ENCODE results near the gene DUSP1. TPM values are rescaled to one million over a fixed set of nuclear protein-coding genes. Genes with fewer than 3 reads are reported as not detected.

Gene DUSP1
- total and polyA plus RNA-seq, 2 of the 4 experiments (the other 2 are of a cell fraction) = 304 to 467 TPM

- no TSS peak for BruUV-seq (replicated peaks)
- in situ Hi-C loops (cut with MboI; ENCODE audit: low sequenced_read_pairs) = no loop called here
- Histone ChIP-seq H3K23ac (ENCODE audit: low read depth, low read length) (no peak overlapping the region), H3K9me1 (ENCODE audit: insufficient read depth, low read length) (peaks cover 19% of the 10 kb centered on the region), H2BK20ac (ENCODE audit: low read depth, low read length) (no peak overlapping the region), H2AK9ac (replicated peaks; ENCODE audit: low read depth, low read length, poor library complexity) (no peak overlapping the region), H2BK120ac (ENCODE audit: low read depth, low read length) (no peak overlapping the region), H2AFZ (replicated peaks; ENCODE audit: low read length, poor library complexity) (no peak overlapping the region), H3K4ac (ENCODE audit: low read depth, low read length) (no peak overlapping the region), H3K27me3 (ENCODE audit: control insufficient read depth, insufficient read depth, low read length) (no peaks in the 10 kb centered on the region), H3K9me3 (ENCODE audit: control insufficient read depth, insufficient read depth, low read length) (0 out of 2 replicates have a peak, but pooled peaks cover 2% of the 10 kb centered on the region), H2BK15ac (ENCODE audit: low read depth, low read length) (no peak overlapping the region), H3K79me1 (ENCODE audit: low read depth in 1 of 2, low read length in 2 of 2) (peaks cover 0 to 13% of the 10 kb centered on the region in 2 experiments; a peak in 2 of 4 replicates), H3K56ac (ENCODE audit: extremely low read depth, insufficient read depth, low read length) (no peak overlapping the region), H3K18ac (ENCODE audit: low read depth, low read length) (no peak overlapping the region), H4K5ac (ENCODE audit: low read depth, low read length) (no peak overlapping the region), H2AK5ac (ENCODE audit: low read depth, low read length) (no peak overlapping the region), H3K4me3 (ENCODE audit: insufficient read depth, low read depth, low read length) (no peak overlapping the region), H3K27ac (ENCODE audit: insufficient read depth, low read length) (no peak overlapping the region), H3K14ac (replicated peaks; ENCODE audit: low read depth, low read length) (no peak overlapping the region), H4K91ac (ENCODE audit: insufficient read depth, low read depth, low read length) (no peak overlapping the region), H3K36me3 (ENCODE audit: control insufficient read depth, insufficient read depth, low read length) (no peaks in the 10 kb centered on the region), H2BK5ac (ENCODE audit: low read depth, low read length, poor library complexity, severe bottlenecking) (no peak overlapping the region), H4K8ac (ENCODE audit: low read depth in 2 of 2, low read length in 2 of 2) (no peak overlapping the region), H3K4me2 (ENCODE audit: low read depth, low read length) (no peak overlapping the region), H3K9ac (ENCODE audit: low read depth, low read length) (no peak overlapping the region), H3K4me1 (ENCODE audit: control insufficient read depth, insufficient read depth, low read length) (peaks cover 11% of the 10 kb centered on the region), H4K20me1 (ENCODE audit: insufficient read depth, low read length) (no peaks in the 10 kb centered on the region)
- intact Hi-C loops (cut with micrococcal nuclease) = no loop called here
- TF ChIP-seq CHD1 (IDR thresholded peaks at IDR 0.05; ENCODE audit: low read depth, low read length) (no peak), POLR2A (IDR thresholded peaks at IDR 0.05; ENCODE audit: low read depth, low read length) (no peak), NFE2L2 (IDR thresholded peaks at IDR 0.05; ENCODE audit: low read depth, low read length) (no peak)
- TF ChIP-seq, protein P1, sequence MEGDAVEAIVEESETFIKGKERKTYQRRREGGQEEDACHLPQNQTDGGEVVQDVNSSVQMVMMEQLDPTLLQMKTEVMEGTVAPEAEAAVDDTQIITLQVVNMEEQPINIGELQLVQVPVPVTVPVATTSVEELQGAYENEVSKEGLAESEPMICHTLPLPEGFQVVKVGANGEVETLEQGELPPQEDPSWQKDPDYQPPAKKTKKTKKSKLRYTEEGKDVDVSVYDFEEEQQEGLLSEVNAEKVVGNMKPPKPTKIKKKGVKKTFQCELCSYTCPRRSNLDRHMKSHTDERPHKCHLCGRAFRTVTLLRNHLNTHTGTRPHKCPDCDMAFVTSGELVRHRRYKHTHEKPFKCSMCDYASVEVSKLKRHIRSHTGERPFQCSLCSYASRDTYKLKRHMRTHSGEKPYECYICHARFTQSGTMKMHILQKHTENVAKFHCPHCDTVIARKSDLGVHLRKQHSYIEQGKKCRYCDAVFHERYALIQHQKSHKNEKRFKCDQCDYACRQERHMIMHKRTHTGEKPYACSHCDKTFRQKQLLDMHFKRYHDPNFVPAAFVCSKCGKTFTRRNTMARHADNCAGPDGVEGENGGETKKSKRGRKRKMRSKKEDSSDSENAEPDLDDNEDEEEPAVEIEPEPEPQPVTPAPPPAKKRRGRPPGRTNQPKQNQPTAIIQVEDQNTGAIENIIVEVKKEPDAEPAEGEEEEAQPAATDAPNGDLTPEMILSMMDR (conservative IDR thresholded peaks at IDR 0.05; ENCODE audit: low read depth, low read length) = no peak
- ChIA-PET POLR2A (ENCODE audit: unreplicated experiment) (interaction anchor here (0.7 kb wide), 1 partner anchor 11 kb away, joined by 3 read pairs; the partner anchor contains the start of gene DUSP1), CTCF (no interaction called here)
- WGBS, 2 experiments (ENCODE audit: extremely low coverage in 2 of 2, insufficient read length in 1 of 2) = no CpG with 5 or more reads among the region's 1 CpG
- no peak for DNase-seq
- dilution Hi-C loops (cut with HindIII; ENCODE audit: low sequenced_read_pairs, unreplicated experiment) = no loop called here
- ATAC-seq (ENCODE audit: low read depth) = no peak
Measured at GRCh38 chr5:172760136-172760535, 10.9 kb downstream of the DUSP1 start.
